Right cardiac atrium (tissue), 5 donors: ENCODE measurements around the gene PIMREG. TPM values are rescaled to one million over a fixed set of nuclear protein-coding genes. Genes with fewer than 3 reads are reported as not detected.
A peak's percentile ranks its signal among the peaks of the same experiment; 100 is the strongest.

ENCODE experiments used
- ATAC-seq, 2 donors: fragments of 200-7000 bp; cut with Tn5 transposase; one replicate each; pipeline versions ENCODE4 v1.8.0 to v1.9.1; 2020; ENCODE audit warnings: moderate library complexity in 2 of 2, mild to moderate bottlenecking in 1 of 2
- DNase-seq, 3 donors: peaks; one replicate each; pipeline ENCODE4 v3.0.0-alpha.2; 2020
- H3K27ac ChIP-seq: one replicate; pipeline ENCODE4 v1.5.1; 2013; ENCODE audit warnings: mild to moderate bottlenecking, low read length, control low read depth, moderate library complexity
- H3K27me3 ChIP-seq: one replicate; pipeline ENCODE4 v1.6.1; 2013; ENCODE audit not compliant: control insufficient read depth, insufficient read depth
- H3K4me1 ChIP-seq: one replicate; pipeline ENCODE4 v1.6.1; 2013; ENCODE audit warnings: low read length; ENCODE audit not compliant: control insufficient read depth, insufficient read depth
- H3K4me3 ChIP-seq: one replicate; pipeline ENCODE4 v1.5.1; 2013; ENCODE audit warnings: low read length, control low read depth
- H3K9me3 ChIP-seq: one replicate; pipeline ENCODE4 v1.6.1; 2013; ENCODE audit warnings: low read length; ENCODE audit not compliant: control insufficient read depth
- WGBS: extraction: QIAGEN DNeasy Blood & Tissue Kit; methylation state at CpG from one replicate; pipeline ENCODE4 v1.1.7; 2013; 5-methylcytosine and 5-hydroxymethylcytosine counted together
- intact Hi-C, 4 donors: fragments of 100-400 bp; cut with DNase I; formaldehyde crosslinking; loops; one replicate each; pipeline versions ENCODE4 v1.11.0 to v1.14.0; 2022 to 2023
- polyA plus RNA-seq: library from polyadenylated mRNA; stranded (reverse); fragments of 200-250 nt; gene quantifications from one replicate; pipeline ENCODE4 v1.2.3, GENCODE V29; 2013
- total RNA-seq, 4 donors: library from RNA; stranded (reverse); fragmentation: NEBNext Ultra II Directional; extraction: Animal tissue kit (Norgen Biotek cat#: 25700); gene quantifications; one replicate each; pipeline ENCODE4 v1.2.1, GENCODE V29; 2021
- donor health status: healthy with polysubstance abuse.
- donor health status: DM: no; HTN: yes; CAD: no.
- donor health status: DM: no; HTN: no; CAD: no.
- donor health status: DM: no; HTN: yes; CAD: no; lungs with severe emphysema.
- donor health status: DM: yes; HTN: yes; CAD: no.

Gene PIMREG
- total and polyA plus RNA-seq, 5 donors = 0.18 to 0.54 (median 0.43) TPM; not detected in 1

DNA sequence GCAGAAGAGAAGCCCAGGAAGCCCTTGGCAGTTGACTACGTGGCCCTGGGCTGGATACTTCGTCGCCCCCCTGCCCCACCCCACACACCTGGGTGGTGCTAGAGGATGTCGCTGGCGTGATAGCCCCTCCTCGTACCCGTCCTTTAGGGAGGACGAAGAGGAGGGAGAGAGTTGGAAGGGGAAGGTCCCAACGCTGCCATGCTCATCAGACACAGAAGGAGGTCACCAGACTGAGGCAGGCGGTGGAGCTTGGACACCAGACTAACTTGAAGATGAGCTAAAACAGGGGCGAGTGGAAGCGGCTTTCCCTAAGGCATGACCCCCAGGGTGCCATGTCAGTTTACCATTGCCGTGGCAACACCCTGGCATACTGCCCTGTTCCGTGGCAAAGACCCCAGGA, 20.3 kb upstream of the PIMREG start:
- H3K4me1 ChIP-seq = no peaks in the 10 kb centered on the region
- intact Hi-C loops = loop anchor here in 3 of 4 donors (2.0 to 5.0 kb wide), 2 partner anchors 837 kb away; no protein-coding TSS in a partner anchor
- no peaks in the 10 kb centered on the region for H3K27me3 ChIP-seq
- H3K4me3 ChIP-seq = no peak overlapping the region
- DNase-seq (no peak), ATAC-seq (no peak)
- WGBS = 68% methylated on average over 14 of the region's 14 CpGs
- H3K9me3 ChIP-seq = no peaks in the 10 kb centered on the region
- no peak overlapping the region for H3K27ac ChIP-seq

DNA sequence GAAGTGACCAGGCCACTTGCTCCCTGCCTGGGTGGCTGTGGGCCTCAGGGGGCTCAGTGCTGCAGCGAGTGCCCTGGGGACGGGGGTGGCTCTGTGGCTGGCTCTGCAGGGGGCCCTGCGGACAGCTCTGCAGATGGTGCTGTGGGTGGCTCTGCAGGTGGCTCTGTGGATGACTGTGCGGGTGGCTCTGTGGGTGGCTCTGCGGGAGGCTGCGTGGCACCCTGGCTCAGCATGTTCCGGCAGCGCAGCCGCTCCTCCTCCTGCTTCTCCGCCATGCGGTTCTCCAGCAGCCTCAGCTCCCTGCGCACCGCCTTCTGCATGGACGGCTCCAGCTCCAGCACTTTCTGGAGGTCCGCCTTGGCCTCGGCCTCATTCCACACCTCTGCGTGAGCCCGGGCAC, 18.8 kb upstream of the PIMREG start:
- no peaks in the 10 kb centered on the region for H3K4me1 ChIP-seq
- no peak overlapping the region for H3K4me3 ChIP-seq
- ATAC-seq (no peak), DNase-seq (no peak)
- no peaks in the 10 kb centered on the region for H3K27me3 ChIP-seq
- intact Hi-C loops = no loop called here
- no peaks in the 10 kb centered on the region for H3K9me3 ChIP-seq
- H3K27ac ChIP-seq = no peak overlapping the region
- 89% methylated on average over 18 of the region's 18 CpGs for WGBS

DNA sequence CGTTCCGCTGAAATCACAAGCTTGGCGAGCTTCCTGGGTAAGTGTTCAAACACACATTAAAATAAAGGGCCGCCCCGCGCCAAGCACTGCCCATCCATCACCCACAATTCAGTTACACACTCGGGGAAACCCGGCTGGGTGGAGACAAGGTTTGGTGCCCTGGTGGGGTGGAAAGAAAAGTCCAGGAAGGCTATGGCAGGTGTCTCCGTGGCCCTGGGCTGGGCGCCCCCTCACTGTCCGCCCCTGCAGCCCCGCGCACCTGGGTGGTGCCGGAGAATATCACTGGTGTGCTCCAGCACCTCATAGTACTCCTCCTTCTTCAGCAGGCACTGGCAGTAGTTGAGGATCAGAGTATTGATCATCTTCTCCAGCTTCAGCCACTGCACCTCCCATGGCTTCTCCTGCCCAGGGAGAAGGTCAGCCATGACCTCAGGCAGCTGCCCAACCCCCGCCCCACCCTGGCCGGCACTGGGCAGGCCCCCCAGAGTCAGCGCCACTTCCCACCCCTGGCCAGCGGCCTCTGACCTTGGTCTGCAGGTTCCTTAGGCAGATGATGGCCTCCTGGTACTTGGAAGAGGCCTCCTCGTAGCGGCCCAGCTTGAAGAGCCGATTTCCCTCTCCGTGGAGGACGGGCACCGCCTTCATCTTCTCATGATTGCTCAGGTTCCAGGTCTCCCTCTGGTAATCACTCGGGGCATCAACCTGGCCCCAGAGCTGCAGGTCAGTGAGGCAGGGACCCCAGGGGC, 17.7 kb upstream of the PIMREG start:
- 88% methylated on average over 25 of the region's 25 CpGs for WGBS
- H3K27me3 ChIP-seq = no peaks in the 10 kb centered on the region
- H3K9me3 ChIP-seq = no peaks in the 10 kb centered on the region
- H3K4me3 ChIP-seq = no peak overlapping the region
- H3K4me1 ChIP-seq = no peaks in the 10 kb centered on the region
- intact Hi-C loops = no loop called here
- DNase-seq (no peak), ATAC-seq (no peak)
- H3K27ac ChIP-seq = no peak overlapping the region

DNA sequence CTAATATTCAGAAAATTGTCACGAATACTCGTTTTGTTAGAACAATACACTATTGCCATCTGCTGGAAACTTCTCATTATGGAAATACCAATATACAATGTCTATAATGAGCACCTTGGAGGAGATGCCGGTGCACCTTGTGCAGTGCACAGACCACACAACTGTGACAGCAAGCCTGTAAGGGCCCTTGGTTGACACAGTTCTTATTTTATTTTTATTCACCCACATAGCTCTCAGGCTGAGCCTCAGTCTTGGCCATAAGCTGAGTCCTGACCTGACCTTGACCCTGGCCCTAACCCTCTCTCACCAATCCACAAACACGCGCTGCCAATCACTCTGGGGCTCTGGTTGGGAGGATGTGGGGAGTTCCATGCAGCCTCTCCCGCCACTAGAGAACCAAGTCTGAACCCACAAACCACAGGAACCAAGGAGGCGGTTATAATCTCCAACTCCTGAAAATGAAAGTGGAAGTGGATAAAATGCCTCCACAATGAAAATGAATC, 16.9 kb upstream of the PIMREG start:
- no peaks in the 10 kb centered on the region for H3K4me1 ChIP-seq
- DNase-seq (no peak), ATAC-seq (no peak)
- intact Hi-C loops = no loop called here
- H3K9me3 ChIP-seq = no peaks in the 10 kb centered on the region
- no peak overlapping the region for H3K27ac ChIP-seq
- no peak overlapping the region for H3K4me3 ChIP-seq
- WGBS = 48% methylated on average over 7 of the region's 7 CpGs
- H3K27me3 ChIP-seq = no peaks in the 10 kb centered on the region

DNA sequence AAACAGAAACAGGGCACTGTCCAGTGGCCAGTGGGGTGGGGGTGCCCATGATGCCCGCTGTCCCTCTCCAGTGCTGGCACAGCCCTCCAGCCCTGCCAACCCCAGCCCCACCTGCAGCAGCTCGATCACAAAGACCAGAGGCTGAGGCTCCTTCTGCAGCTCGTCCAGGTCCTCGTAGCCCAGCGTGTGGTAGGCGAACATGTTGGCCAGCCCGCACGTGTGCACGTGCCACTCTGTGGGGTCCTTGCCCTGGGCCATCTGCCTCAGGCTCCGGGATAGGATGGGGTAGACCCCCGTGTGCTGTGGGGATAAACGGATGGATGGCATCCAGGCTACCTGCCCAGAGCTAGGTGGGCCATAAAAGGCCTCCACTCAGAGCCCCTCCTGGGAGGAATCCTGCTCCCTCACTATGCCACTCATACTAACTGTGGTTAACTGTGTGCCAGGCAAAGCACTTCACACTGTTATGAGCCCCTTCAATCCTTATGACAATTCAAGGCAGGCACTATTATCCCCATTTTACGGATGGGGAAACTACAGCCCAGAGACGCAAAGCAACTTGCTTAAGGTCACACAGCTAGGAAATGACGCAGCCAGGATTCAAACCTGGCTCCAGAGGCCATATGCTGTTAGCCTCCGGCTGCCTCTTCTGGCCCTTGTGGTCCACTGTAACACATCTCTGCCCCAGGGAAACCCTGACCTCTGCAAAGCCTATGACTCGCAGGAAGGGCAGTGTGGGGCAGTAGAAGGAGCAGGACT, 15.9 kb upstream of the PIMREG start:
- H3K27ac ChIP-seq = no peak overlapping the region
- ATAC-seq (no peak), DNase-seq (no peak)
- H3K4me3 ChIP-seq = no peak overlapping the region
- intact Hi-C loops = no loop called here
- H3K9me3 ChIP-seq = no peaks in the 10 kb centered on the region
- WGBS = 86% methylated on average over 17 of the region's 17 CpGs
- no peaks in the 10 kb centered on the region for H3K4me1 ChIP-seq
- no peaks in the 10 kb centered on the region for H3K27me3 ChIP-seq

DNA sequence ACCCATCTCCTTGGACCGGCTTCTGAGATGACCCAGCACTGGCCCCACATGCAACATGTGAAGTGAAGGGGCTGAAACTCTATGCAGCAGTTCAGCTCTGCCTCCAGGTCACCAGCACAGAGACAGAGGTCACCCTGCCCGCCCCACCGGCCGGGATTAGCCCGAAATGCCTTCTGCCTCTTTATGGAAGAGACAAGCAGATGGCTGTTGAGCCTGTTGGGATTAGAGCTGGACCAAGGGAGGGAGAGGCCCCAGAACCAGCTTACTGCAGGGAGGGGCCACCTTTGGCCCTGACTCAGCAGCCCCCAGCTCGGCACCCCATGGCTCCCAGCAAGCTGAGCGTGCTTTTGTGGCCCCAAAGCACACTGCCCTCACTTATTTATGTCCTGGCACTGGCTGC, 15.0 kb upstream of the PIMREG start:
- no peaks in the 10 kb centered on the region for H3K4me1 ChIP-seq
- no peak for ATAC-seq
- no peak for DNase-seq
- H3K27ac ChIP-seq = no peak overlapping the region
- H3K27me3 ChIP-seq = no peaks in the 10 kb centered on the region
- H3K4me3 ChIP-seq = no peak overlapping the region
- no peaks in the 10 kb centered on the region for H3K9me3 ChIP-seq
- 85% methylated on average over 7 of the region's 7 CpGs for WGBS
- intact Hi-C loops = no loop called here

DNA sequence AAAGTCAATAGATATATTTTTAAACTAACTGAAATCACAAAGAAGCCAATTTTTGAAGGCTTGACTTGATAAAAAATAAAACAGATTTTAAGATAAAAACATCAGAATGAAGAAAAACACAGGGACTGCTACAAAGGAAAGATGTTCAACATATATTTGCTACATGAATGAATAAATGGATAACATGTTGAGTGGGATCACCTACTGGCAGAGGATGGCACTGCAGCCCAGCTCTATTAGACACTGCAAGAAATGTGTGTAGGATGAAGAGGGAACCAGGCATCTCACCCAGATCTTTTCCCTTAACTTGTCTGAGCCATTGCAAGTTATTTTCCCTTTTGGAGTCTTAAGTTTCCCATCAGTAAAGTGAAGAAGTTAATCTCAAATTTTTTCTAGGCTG, 13.5 kb upstream of the PIMREG start:
- Histone ChIP-seq H3K9me3 (no peaks in the 10 kb centered on the region), H3K27ac (no peak overlapping the region), H3K27me3 (no peaks in the 10 kb centered on the region), H3K4me1 (no peaks in the 10 kb centered on the region), H3K4me3 (no peak overlapping the region)
- ATAC-seq = no peak
- intact Hi-C loops = no loop called here
- no peak for DNase-seq

DNA sequence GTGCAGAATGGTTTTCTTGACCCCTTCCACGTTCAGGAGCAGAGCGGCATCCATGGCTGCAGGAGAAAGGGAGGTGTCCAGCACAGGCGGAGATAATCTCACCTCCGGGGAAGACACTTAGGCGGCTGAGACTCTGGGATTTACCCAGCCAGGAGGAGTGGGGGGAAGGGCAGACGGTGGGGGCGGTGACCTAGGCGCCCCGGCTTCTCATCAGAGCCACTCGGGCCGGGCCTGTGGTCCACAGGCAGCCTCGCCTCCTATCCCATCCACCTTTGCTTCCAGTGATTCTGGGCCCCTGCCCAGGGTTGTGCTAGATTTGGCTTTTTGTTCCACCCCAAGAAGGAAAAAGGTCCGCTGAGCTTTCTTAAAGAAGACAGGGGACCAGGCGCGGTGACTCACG, 9.2 kb upstream of the PIMREG start, which contains the start of gene AIPL1:
TSS of gene AIPL1 (minus strand) at position 71 of the 400 bp plus-strand sequence. CDS start at position 54, 17 bp downstream.
- ATAC-seq (no peak), DNase-seq (no peak)
- no peak within 1 kb of the TSS for H3K27ac ChIP-seq
- no peak within 1 kb of the TSS for H3K4me3 ChIP-seq
- H3K4me1 ChIP-seq = no peaks in the 10 kb centered on the region
- intact Hi-C loops = loop anchor here in 1 of 4 donors (5.0 kb wide), 1 partner anchor 848 kb away; no protein-coding TSS in a partner anchor
- H3K27me3 ChIP-seq = no peaks in the 10 kb centered on the region
- no peaks in the 10 kb centered on the region for H3K9me3 ChIP-seq
- 69% methylated on average over 16 of the region's 16 CpGs for WGBS

DNA sequence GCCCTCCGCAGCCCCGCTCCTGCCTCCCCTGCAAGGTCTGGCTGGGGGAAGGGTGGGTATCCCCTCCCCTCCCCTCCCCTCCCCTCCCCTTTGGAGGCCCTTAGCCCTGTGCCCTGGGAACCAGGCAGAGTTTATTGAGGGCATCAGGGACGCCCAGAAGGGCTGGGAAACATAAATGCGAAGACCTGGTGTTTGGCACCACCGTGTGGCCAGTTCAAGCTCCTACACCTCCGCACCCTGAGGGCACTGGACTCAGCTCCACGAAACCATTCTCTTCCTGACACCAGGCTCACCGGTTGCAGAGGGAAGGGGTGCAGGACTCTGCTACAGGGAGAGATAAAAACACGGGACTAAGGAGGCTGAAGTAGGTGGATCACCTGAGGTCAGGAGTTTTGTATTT, 8.3 kb upstream of the PIMREG start:
- DNase-seq (peak; percentile 61 to 81 (median 70)), ATAC-seq (peak; percentile 81 to 92)
- Histone ChIP-seq H3K27ac (no peak overlapping the region), H3K4me1 (no peaks in the 10 kb centered on the region), H3K4me3 (no peak overlapping the region), H3K9me3 (no peaks in the 10 kb centered on the region), H3K27me3 (no peaks in the 10 kb centered on the region)
- WGBS = 17% methylated on average over 9 of the region's 9 CpGs
- intact Hi-C loops = loop anchor here in 1 of 4 donors (5.0 kb wide), 1 partner anchor 849 kb away; no protein-coding TSS in a partner anchor

DNA sequence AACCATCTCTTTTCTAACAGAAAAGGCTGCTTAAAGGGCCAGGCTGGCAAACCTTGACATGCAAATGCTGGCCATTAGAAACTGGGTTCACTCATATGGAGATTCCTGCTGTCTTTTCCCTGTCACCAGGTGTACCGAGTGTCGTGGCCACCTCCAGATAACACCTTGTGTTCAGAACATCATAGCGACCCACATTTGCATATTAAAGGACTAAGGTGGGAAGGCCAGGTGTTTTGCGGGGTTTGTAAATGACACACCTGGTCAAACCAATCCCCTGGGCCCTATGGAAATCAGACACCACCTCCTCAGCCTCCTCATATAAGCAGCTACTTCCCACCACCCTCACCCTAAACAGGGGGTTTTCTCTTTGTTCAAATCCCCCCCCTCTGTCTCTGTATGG, 6.8 kb upstream of the PIMREG start:
- DNase-seq = no peak
- H3K27me3 ChIP-seq = no peaks in the 10 kb centered on the region
- intact Hi-C loops = loop anchor here in 1 of 4 donors (5.0 kb wide), 1 partner anchor 850 kb away; no protein-coding TSS in a partner anchor
- no peak for ATAC-seq
- 20% methylated on average over 4 of the region's 4 CpGs for whole genome bisulfite sequencing
- no peaks in the 10 kb centered on the region for H3K4me1 ChIP-seq
- no peak overlapping the region for H3K27ac ChIP-seq
- no peak overlapping the region for H3K4me3 ChIP-seq
- H3K9me3 ChIP-seq = no peaks in the 10 kb centered on the region

DNA sequence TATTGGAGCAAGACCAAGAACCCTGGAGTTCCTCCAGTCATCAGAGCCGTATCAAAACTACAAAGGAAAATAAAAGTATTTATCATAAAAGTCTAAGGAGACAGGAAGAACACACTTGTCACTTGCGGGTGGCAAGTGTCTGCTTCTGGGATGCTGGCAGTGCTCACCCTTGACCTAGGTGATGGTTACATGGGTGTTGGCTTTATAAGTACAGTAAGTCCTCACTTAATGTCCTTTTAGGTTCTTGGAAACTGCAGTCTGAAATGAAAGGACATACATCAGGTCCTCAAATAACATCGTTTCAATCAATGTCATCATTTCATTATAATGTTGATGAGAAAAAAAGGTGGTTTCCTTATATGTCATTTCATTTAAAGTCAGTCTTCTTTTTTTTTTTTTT, 6.3 kb upstream of the PIMREG start:
- Histone ChIP-seq H3K9me3 (no peaks in the 10 kb centered on the region), H3K27ac (no peak overlapping the region), H3K4me1 (no peaks in the 10 kb centered on the region), H3K4me3 (no peak overlapping the region), H3K27me3 (no peaks in the 10 kb centered on the region)
- DNase-seq (no peak), ATAC-seq (no peak)
- WGBS = 43% methylated on average over 3 of the region's 3 CpGs
- intact Hi-C loops = loop anchor here in 1 of 4 donors (5.0 kb wide), 1 partner anchor 851 kb away; no protein-coding TSS in a partner anchor
